Measurements from ENCODE around the gene CIB4. TPM values are rescaled to one million over a fixed set of nuclear protein-coding genes. Genes with fewer than 3 reads are reported as not detected.

The CIB4 gene
- total and polyA plus RNA-seq, 2 of the 13 experiments (the other 11 are each of a cell fraction or from before 2014, with no cell fraction given), result not detected

GRCh38 chr2:26561918-26562810, 79.0 kb downstream of the CIB4 start (continued):
- TF ChIP-seq ZNF800 (CRISPR knock-in tag; IDR thresholded peaks at IDR 0.05) (peak; percentile 85; the same call in 1 of the 2 replicates), CAMTA2 (CRISPR knock-in tag; IDR thresholded peaks at IDR 0.05; ENCODE audit: borderline replicate concordance) (no peak), FLYWCH1 (CRISPR knock-in tag; IDR thresholded peaks at IDR 0.05) (no peak), ZC3H13 (CRISPR knock-in tag; IDR thresholded peaks at IDR 0.05) (no peak), HOXA3 (CRISPR knock-in tag; IDR thresholded peaks at IDR 0.05) (0 out of 2 replicates have a peak, but pooled peaks have one; percentile 27), RNF2 (conservative IDR thresholded peaks at IDR 0.05; ENCODE audit: low read depth) (peak; percentile 53; the same call in 1 of the 2 replicates), FOXA3 (CRISPR knock-in tag; IDR thresholded peaks at IDR 0.05) (peak; percentile 77), ZNF839 (CRISPR knock-in tag; IDR thresholded peaks at IDR 0.05; ENCODE audit: borderline replicate concordance) (no peak), CBX1 (IDR thresholded peaks at IDR 0.05; ENCODE audit: low read depth) (no peak), FIP1L1 (IDR thresholded peaks at IDR 0.05; ENCODE audit: borderline replicate concordance, insufficient read depth, low read depth, low read length) (0 out of 2 replicates have a peak, but pooled peaks have one; percentile 25), ZNF646 (CRISPR knock-in tag; IDR thresholded peaks at IDR 0.05) (0 out of 2 replicates have a peak, but pooled peaks have one; percentile 26), SAFB2 (CRISPR knock-in tag; IDR thresholded peaks at IDR 0.05; ENCODE audit: borderline replicate concordance, low read depth) (peak; percentile 67; the same call in 1 of the 2 replicates), XRCC5 (optimal IDR thresholded peaks at IDR 0.05; ENCODE audit: low read length) (peak; percentile 48), PRMT3 (CRISPR knock-in tag; IDR thresholded peaks at IDR 0.05; ENCODE audit: borderline replicate concordance, low read depth) (no peak), TBL1XR1 (IDR thresholded peaks at IDR 0.05; ENCODE audit: borderline replicate concordance, low read length, partially characterized antibody) (no peak), SMARCE1 (IDR thresholded peaks at IDR 0.05; ENCODE audit: borderline replicate concordance) (no peak)
- TF ChIP-seq, protein P1, sequence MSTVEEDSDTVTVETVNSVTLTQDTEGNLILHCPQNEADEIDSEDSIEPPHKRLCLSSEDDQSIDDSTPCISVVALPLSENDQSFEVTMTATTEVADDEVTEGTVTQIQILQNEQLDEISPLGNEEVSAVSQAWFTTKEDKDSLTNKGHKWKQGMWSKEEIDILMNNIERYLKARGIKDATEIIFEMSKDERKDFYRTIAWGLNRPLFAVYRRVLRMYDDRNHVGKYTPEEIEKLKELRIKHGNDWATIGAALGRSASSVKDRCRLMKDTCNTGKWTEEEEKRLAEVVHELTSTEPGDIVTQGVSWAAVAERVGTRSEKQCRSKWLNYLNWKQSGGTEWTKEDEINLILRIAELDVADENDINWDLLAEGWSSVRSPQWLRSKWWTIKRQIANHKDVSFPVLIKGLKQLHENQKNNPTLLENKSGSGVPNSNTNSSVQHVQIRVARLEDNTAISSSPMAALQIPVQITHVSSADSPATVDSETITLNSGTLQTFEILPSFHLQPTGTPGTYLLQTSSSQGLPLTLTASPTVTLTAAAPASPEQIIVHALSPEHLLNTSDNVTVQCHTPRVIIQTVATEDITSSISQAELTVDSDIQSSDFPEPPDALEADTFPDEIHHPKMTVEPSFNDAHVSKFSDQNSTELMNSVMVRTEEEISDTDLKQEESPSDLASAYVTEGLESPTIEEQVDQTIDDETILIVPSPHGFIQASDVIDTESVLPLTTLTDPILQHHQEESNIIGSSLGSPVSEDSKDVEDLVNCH (CRISPR knock-in tag; IDR thresholded peaks at IDR 0.05), result no peak

Measured in HepG2 (cell line).